Measurements from ENCODE around the gene HERPUD1. TPM values are rescaled to one million over a fixed set of nuclear protein-coding genes. Genes with fewer than 3 reads are reported as not detected.

HERPUD1 gene
- total and polyA plus RNA-seq, 2 of the 8 experiments (the other 6 are each of a cell fraction or from before 2014, with no cell fraction given): 23.3 to 34.7 TPM

DNA sequence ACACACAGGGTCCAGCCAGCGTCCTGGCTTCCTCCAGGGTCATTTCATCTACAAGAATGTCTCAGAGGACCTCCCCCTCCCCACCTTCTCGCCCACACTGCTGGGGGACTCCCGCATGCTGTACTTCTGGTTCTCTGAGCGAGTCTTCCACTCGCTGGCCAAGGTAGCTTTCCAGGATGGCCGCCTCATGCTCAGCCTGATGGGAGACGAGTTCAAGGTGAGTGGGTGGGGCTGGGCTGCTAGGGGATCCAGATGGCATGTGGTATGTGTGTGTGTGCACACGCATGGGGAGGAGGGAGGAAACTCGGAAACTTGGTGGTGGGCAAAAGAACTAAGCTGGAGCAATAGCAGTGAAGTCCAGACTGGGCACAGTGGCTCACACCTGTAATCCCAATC lies 41.4 kb downstream of the HERPUD1 start:
- WGBS, 2 experiments (ENCODE audit: extremely low coverage in 1 of 2, insufficient coverage in 1 of 2, insufficient read length in 1 of 2, insufficient replicate concordance in 2 of 2, low coverage in 1 of 2, low lambda C conversion rate in 2 of 2, missing lambda C conversion rate in 1 of 2): 88% methylated on average over 9 of the region's 9 CpGs; no CpG with 5 or more reads in 1 of the 2 experiments

More for the DNA sequence above, 41.4 kb downstream of the HERPUD1 start:
- Histone ChIP-seq H3K27me3 (replicated peaks in 1 of 4; ENCODE audit: control insufficient read depth in 3 of 4, extremely low read depth in 1 of 4, insufficient read depth in 3 of 4, low read length in 3 of 4) (no peaks in the 10 kb centered on the region; a peak in 2 of 7 replicates), H4K8ac (ENCODE audit: extremely low read depth, insufficient read depth, low read length) (no peak overlapping the region), H2BK15ac (ENCODE audit: low read length) (no peak overlapping the region), H3K9me3 (ENCODE audit: insufficient read depth in 2 of 2, low read depth in 1 of 2, low read length in 1 of 2) (no peaks in the 10 kb centered on the region), H3K4me2 (ENCODE audit: insufficient read depth in 1 of 2, low read depth in 2 of 2, low read length in 2 of 2) (no peak overlapping the region), H2BK20ac (ENCODE audit: low read length) (no peak overlapping the region), H2AFZ (ENCODE audit: low read length) (no peak overlapping the region), H2AK5ac (ENCODE audit: low read depth, low read length) (no peak overlapping the region), H3K23ac (ENCODE audit: insufficient read length) (no peak overlapping the region), H3K36me3 (ENCODE audit: control insufficient read depth in 2 of 4, insufficient read depth in 4 of 4, low read length in 3 of 4) (no peaks in the 10 kb centered on the region), H3K4ac (replicated peaks; ENCODE audit: insufficient read length, low read depth, low read length) (no peak overlapping the region), H4K91ac (replicated peaks; ENCODE audit: insufficient read length, low read length) (no peak overlapping the region), H3K27ac (ENCODE audit: low read depth, low read length) (no peak overlapping the region), H3K79me1 (ENCODE audit: low read depth, low read length) (no peaks in the 10 kb centered on the region), H4K5ac (ENCODE audit: insufficient read length, low read depth, low read length) (no peak overlapping the region), H3K4me3 (ENCODE audit: extremely low read depth in 1 of 4, insufficient read depth in 2 of 4, low read depth in 3 of 4, low read length in 4 of 4) (no peak overlapping the region), H3K79me2 (ENCODE audit: control insufficient read depth in 1 of 2, insufficient read depth in 2 of 2, low read length in 2 of 2) (no peaks in the 10 kb centered on the region), H2BK5ac (ENCODE audit: low read depth, low read length) (no peak overlapping the region), H3K4me1 (replicated peaks in 1 of 4; ENCODE audit: control insufficient read depth in 3 of 4, insufficient read depth in 4 of 4, low read length in 3 of 4) (no peaks in the 10 kb centered on the region), H3K9ac (replicated peaks in 1 of 4; ENCODE audit: extremely low read depth in 1 of 4, low read depth in 3 of 4, low read length in 3 of 4) (no peak overlapping the region), H4K20me1 (replicated peaks in 1 of 2; ENCODE audit: control insufficient read depth in 1 of 2, insufficient read depth in 2 of 2, low read length in 2 of 2) (no peaks in the 10 kb centered on the region), H3K14ac (ENCODE audit: insufficient read length) (no peak overlapping the region), H3K18ac (ENCODE audit: extremely low read depth, low read length) (no peak overlapping the region), H3K23me2 (ENCODE audit: low read depth, low read length) (no peaks in the 10 kb centered on the region), H2BK12ac (ENCODE audit: low read depth, low read length) (no peak overlapping the region), H3K56ac (replicated peaks; ENCODE audit: insufficient read length, low read depth, low read length) (no peak overlapping the region), H2BK120ac (replicated peaks; ENCODE audit: low read depth, low read length) (no peak overlapping the region)
- FAIRE-seq (no peak), DNase-seq (ENCODE audit: low read depth in 1 of 2, low spot score in 2 of 2) (no peak)
- POLR2A ChIA-PET (ENCODE audit: partially characterized antibody): no interaction called here
- TF ChIP-seq TBP (IDR thresholded peaks at IDR 0.05; ENCODE audit: low read depth, low read length) (no peak), TAF1 (IDR thresholded peaks at IDR 0.05; ENCODE audit: low read depth, low read length) (no peak), GTF2F1 (IDR thresholded peaks at IDR 0.05; ENCODE audit: borderline replicate concordance, low read depth, low read length) (no peak), HDAC6 (IDR thresholded peaks at IDR 0.05; ENCODE audit: low read depth, low read length) (no peak), YY1 (IDR thresholded peaks at IDR 0.05; ENCODE audit: low read depth, low read length) (no peak), GABPA (IDR thresholded peaks at IDR 0.05; ENCODE audit: borderline replicate concordance, insufficient read depth, low read length) (no peak), JUND (IDR thresholded peaks at IDR 0.05; ENCODE audit: low read length) (no peak), POU5F1 (IDR thresholded peaks at IDR 0.05; ENCODE audit: low read depth, low read length) (no peak), MAFK (IDR thresholded peaks at IDR 0.05; ENCODE audit: low read depth, low read length) (no peak), NANOG (IDR thresholded peaks at IDR 0.05; ENCODE audit: insufficient read depth, low read depth, low read length, poor library complexity, severe bottlenecking) (no peak), KDM5A (IDR thresholded peaks at IDR 0.05; ENCODE audit: low read length) (no peak)
- TF ChIP-seq, protein P1, sequence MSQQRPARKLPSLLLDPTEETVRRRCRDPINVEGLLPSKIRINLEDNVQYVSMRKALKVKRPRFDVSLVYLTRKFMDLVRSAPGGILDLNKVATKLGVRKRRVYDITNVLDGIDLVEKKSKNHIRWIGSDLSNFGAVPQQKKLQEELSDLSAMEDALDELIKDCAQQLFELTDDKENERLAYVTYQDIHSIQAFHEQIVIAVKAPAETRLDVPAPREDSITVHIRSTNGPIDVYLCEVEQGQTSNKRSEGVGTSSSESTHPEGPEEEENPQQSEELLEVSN (IDR thresholded peaks at IDR 0.05): no peak
- CTCF ChIA-PET (ENCODE audit: partially characterized antibody): interaction anchor here (0.9 to 1.8 kb wide), 3 partner anchors 9 to 85 kb away, joined by 3 to 7 read pairs (median 4); no protein-coding TSS in a partner anchor
